Lower lobe of right lung (tissue), 2 donors: Measurements from ENCODE around the gene ANKRD40. TPM values are rescaled to one million over a fixed set of nuclear protein-coding genes. Genes with fewer than 3 reads are reported as not detected.
"Not testable (repeated sequence)": the region's sequence is repeated elsewhere in the genome, so short reads cannot be mapped to it uniquely, and the experiment has no call there.

Source experiments
- ATAC-seq, 2 donors: fragments of 200-7000 bp; cut with Tn5 transposase; one replicate each; pipeline ENCODE4 v1.9.1; 2020 to 2022; ENCODE audit warnings: mild to moderate bottlenecking in 2 of 2, moderate library complexity in 2 of 2
- DNase-seq: peaks from one replicate; pipeline ENCODE4 v3.0.0-alpha.2; 2020
- H3K27ac ChIP-seq: fragments of 200-600 bp; one replicate; pipeline ENCODE4 v1.8.0; 2022
- H3K27me3 ChIP-seq: fragments of 200-600 bp; one replicate; pipeline ENCODE4 v1.8.0; 2022; ENCODE audit warnings: low read depth
- H3K36me3 ChIP-seq: fragments of 200-600 bp; one replicate; pipeline ENCODE4 v1.8.0; 2022; ENCODE audit warnings: mild to moderate bottlenecking
- H3K4me1 ChIP-seq: fragments of 200-600 bp; one replicate; pipeline ENCODE4 v1.8.0; 2022
- H3K4me3 ChIP-seq: fragments of 200-600 bp; one replicate; pipeline ENCODE4 v1.8.0; 2022; ENCODE audit warnings: mild to moderate bottlenecking
- H3K9me3 ChIP-seq: fragments of 200-600 bp; one replicate; pipeline ENCODE4 v1.8.0; 2022
- intact Hi-C: fragments of 100-400 bp; cut with DNase I; formaldehyde crosslinking; loops from one replicate; pipeline ENCODE4 v1.11.0; 2022
- total RNA-seq: library from RNA; stranded (reverse); fragmentation: NEBNext Ultra II Directional; extraction: Animal tissue kit (Norgen Biotek cat#: 25700); gene quantifications from one replicate; pipeline ENCODE4 v1.2.1, GENCODE V29; 2021
- TF ChIP-seq, protein P1 (sequence below): fragments of 200-600 bp; IDR thresholded peaks from one replicate; pipeline ENCODE4 v1.8.0; 2022; ENCODE audit warnings: antibody characterized with exemption, mild to moderate bottlenecking
- donor health status: DM: no; HTN: yes; CAD: no; lungs with severe emphysema.

Gene ANKRD40
- total RNA-seq, 1 donor from 2014 or later: 49.5 TPM

DNA sequence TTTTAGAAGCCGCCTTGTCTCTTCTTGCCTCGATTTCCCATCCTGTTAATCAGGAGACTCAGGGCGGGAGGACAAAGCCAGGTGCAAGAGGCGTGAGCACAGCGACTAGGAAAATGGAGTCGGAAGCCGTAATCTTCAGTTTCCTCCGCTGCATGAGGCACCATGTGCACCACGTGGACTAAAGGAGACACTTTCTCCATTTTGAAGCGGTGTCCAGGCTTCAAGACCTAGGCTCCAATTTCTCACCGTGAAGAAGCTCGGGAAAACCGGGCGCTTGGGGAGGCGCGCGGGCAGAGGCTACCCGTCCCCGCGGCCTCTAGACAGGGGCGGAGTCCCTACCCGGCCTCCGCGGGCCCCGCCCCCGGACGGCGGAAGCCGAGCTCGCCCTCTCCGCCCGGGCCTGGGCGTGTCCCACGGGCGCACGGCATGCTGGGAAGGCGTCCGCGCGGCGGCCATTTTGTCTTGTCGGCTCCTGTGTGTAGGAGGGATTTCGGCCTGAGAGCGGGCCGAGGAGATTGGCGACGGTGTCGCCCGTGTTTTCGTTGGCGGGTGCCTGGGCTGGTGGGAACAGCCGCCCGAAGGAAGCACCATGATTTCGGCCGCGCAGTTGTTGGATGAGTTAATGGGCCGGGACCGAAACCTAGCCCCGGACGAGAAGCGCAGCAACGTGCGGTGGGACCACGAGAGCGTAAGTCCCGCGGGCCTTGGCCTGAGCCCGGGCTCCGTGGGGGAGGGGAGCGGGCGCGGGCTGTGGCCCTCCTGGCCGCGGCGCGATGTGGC is 11.6 kb upstream of the ANKRD40 start, which contains the start of gene LUC7L3:
Gene LUC7L3, plus strand, starts transcription at position 460 of the 780 bp plus-strand sequence. Its CDS starts 130 bp downstream, at position 590.
- Histone ChIP-seq H3K4me3 (peak within 1 kb of the TSS; percentile 98), H3K27ac (peak within 1 kb of the TSS; percentile 98), H3K4me1 (peaks cover 39% of the 10 kb centered on the region), H3K27me3 (no peaks in the 10 kb centered on the region), H3K9me3 (no peaks in the 10 kb centered on the region), H3K36me3 (no peaks in the 10 kb centered on the region)
- TF ChIP-seq, protein P1, sequence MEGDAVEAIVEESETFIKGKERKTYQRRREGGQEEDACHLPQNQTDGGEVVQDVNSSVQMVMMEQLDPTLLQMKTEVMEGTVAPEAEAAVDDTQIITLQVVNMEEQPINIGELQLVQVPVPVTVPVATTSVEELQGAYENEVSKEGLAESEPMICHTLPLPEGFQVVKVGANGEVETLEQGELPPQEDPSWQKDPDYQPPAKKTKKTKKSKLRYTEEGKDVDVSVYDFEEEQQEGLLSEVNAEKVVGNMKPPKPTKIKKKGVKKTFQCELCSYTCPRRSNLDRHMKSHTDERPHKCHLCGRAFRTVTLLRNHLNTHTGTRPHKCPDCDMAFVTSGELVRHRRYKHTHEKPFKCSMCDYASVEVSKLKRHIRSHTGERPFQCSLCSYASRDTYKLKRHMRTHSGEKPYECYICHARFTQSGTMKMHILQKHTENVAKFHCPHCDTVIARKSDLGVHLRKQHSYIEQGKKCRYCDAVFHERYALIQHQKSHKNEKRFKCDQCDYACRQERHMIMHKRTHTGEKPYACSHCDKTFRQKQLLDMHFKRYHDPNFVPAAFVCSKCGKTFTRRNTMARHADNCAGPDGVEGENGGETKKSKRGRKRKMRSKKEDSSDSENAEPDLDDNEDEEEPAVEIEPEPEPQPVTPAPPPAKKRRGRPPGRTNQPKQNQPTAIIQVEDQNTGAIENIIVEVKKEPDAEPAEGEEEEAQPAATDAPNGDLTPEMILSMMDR: no peak
- peak; percentile 99 for ATAC-seq
- intact Hi-C loops: no loop called here
- peak; percentile 96 for DNase-seq

GRCh38 chr17:50715471-50715870 is 7.8 kb upstream of the ANKRD40 start:
- DNase-seq: no peak
- Histone ChIP-seq H3K27me3 (no peaks in the 10 kb centered on the region), H3K9me3 (no peaks in the 10 kb centered on the region), H3K4me3 (no peak overlapping the region), H3K4me1 (peaks cover under 1% of the 10 kb centered on the region), H3K36me3 (no peaks in the 10 kb centered on the region), H3K27ac (no peak overlapping the region)
- ATAC-seq: no peak
- intact Hi-C loops: no loop called here
- TF ChIP-seq, protein P1: no peak

GRCh38 chr17:50712641-50713040 is 4.9 kb upstream of the ANKRD40 start:
- intact Hi-C loops: no loop called here
- Histone ChIP-seq H3K4me3 (no peak overlapping the region), H3K36me3 (no peaks in the 10 kb centered on the region), H3K27ac (no peak overlapping the region), H3K4me1 (peaks cover 19% of the 10 kb centered on the region), H3K9me3 (no peaks in the 10 kb centered on the region), H3K27me3 (no peaks in the 10 kb centered on the region)
- DNase-seq: no peak
- no peak for ATAC-seq
- TF ChIP-seq, protein P1: no peak

DNA sequence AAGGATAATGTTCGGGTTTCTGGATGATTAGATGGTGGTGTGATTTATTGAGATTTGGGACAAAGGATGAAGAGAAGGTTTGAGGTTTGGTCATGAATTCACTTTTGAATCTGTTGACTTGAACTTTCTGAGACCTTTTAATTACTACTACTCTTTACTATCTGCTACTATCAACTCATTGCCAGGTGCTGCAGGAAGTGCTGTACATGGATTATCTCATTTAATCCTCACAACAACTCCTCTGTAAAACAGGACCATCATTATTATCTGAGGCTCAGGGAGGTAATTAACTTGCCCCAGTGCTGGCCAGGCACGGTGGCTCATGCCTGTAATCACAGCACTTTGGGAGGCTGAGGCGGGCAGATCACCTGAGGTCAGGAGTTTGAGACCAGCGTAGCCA is 2.9 kb upstream of the ANKRD40 start:
- DNase-seq: no peak
- intact Hi-C loops: no loop called here
- H3K4me3 ChIP-seq: no peak overlapping the region
- TF ChIP-seq, protein P1: no peak
- no peaks in the 10 kb centered on the region for H3K36me3 ChIP-seq
- no peaks in the 10 kb centered on the region for H3K27me3 ChIP-seq
- H3K27ac ChIP-seq: no peak overlapping the region
- peaks cover 32% of the 10 kb centered on the region for H3K4me1 ChIP-seq
- no peak for ATAC-seq
- H3K9me3 ChIP-seq: no peaks in the 10 kb centered on the region

DNA sequence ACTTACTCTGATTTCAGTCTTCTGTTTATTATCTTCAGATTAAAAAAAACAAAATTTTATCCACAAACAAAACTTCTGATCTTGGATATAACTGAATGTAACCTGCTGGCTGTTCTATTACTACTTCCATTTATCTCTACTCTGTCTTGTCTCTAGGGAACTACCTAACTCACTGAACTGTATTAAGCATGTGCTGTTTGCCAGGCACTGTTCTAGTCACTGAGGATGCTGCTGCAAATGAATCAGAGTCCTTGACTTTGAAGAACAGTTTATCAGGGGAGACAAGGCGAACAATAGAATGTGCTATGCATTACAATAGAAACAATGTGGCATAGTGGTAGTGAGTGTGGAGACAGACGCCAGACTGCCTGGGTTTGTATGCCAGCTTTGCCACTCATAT is 2.3 kb upstream of the ANKRD40 start:
- no peaks in the 10 kb centered on the region for H3K9me3 ChIP-seq
- DNase-seq (no peak), ATAC-seq (no peak)
- no peaks in the 10 kb centered on the region for H3K36me3 ChIP-seq
- H3K27me3 ChIP-seq: no peaks in the 10 kb centered on the region
- intact Hi-C loops: no loop called here
- TF ChIP-seq, protein P1: no peak
- no peak overlapping the region for H3K27ac ChIP-seq
- H3K4me3 ChIP-seq: no peak overlapping the region
- H3K4me1 ChIP-seq: peaks cover 33% of the 10 kb centered on the region

DNA sequence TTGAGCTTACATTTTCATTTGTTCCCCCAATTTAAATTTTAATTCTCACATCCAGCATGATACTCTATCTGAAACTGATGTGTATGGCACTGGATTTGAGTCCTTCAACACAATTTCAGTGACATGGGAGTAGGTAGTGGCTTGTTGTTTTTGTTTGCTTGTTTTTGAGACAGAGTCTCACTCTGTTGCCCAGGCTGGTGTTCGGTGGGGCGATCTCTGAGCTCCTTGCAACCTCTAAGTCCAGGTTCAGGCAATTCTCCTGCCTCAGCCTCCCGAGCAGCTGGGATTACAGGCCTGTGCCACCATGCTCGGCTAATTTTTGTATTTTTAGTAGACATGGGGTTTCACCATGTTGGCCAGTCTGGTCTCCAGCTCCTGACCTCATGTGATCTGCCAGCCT is 1.3 kb upstream of the ANKRD40 start:
- intact Hi-C loops, ATAC-seq, H3K9me3 ChIP-seq, H3K27me3 ChIP-seq, H3K36me3 ChIP-seq, DNase-seq: not testable (repeated sequence)
- Histone ChIP-seq H3K27ac (peak overlapping the region; percentile 97), H3K4me1 (peaks cover 37% of the 10 kb centered on the region), H3K4me3 (peak overlapping the region; percentile 91)
